ENCODE measurements around the gene CHMP4B.
A peak's percentile ranks its signal among the peaks of the same experiment; 100 is the strongest.
"Not testable (repeated sequence)": the region's sequence is repeated elsewhere in the genome, so short reads cannot be mapped to it uniquely, and the experiment has no call there.

Gene CHMP4B

GRCh38 chr20:33789858-33790182, 21.3 kb upstream of the CHMP4B start:
- no peak for DNase-seq (ENCODE audit: low spot score)

GRCh38 chr20:33790566-33790965, 20.6 kb upstream of the CHMP4B start:
- no peak for DNase-seq (ENCODE audit: low spot score)

- DNase-seq (ENCODE audit: low spot score), result no peak
Measured at GRCh38 chr20:33791021-33791420, 20.1 kb upstream of the CHMP4B start.

GRCh38 chr20:33791540-33791939, 19.6 kb upstream of the CHMP4B start:
- DNase-seq (ENCODE audit: low spot score), result no peak

- DNase-seq (ENCODE audit: low spot score), result peak; percentile 50
Measured at GRCh38 chr20:33791959-33792597, 19.1 kb upstream of the CHMP4B start.

GRCh38 chr20:33792598-33792989, 18.6 kb upstream of the CHMP4B start:
- DNase-seq (ENCODE audit: low spot score), result not testable (repeated sequence)

GRCh38 chr20:33793011-33793931, 17.9 kb upstream of the CHMP4B start:
- peak; percentile 14 for DNase-seq (ENCODE audit: low spot score)

- DNase-seq (ENCODE audit: low spot score), result no peak
Measured at GRCh38 chr20:33796263-33796906, 14.8 kb upstream of the CHMP4B start.

- DNase-seq (ENCODE audit: low spot score), result no peak
Measured at GRCh38 chr20:33796907-33797544, 14.1 kb upstream of the CHMP4B start.

- no peak for DNase-seq (ENCODE audit: low spot score)
Measured at GRCh38 chr20:33798444-33798843, 12.7 kb upstream of the CHMP4B start.

GRCh38 chr20:33803921-33804337, 7.2 kb upstream of the CHMP4B start:
- peak; percentile 77 for DNase-seq (ENCODE audit: low spot score)

GRCh38 chr20:33808388-33808787, 2.8 kb upstream of the CHMP4B start:
- DNase-seq (ENCODE audit: low spot score), result no peak

GRCh38 chr20:33810259-33810658, 889 bp upstream of the CHMP4B start:
- DNase-seq (ENCODE audit: low spot score), result no peak

GRCh38 chr20:33811776-33812151, 616 bp downstream of the CHMP4B start:
- no peak for DNase-seq (ENCODE audit: low spot score)

- peak; percentile 71 for DNase-seq (ENCODE audit: low spot score)
Measured at GRCh38 chr20:33812152-33812849, 1.2 kb downstream of the CHMP4B start.

GRCh38 chr20:33812908-33813462, 1.8 kb downstream of the CHMP4B start:
- DNase-seq (ENCODE audit: low spot score), result peak; percentile 22

GRCh38 chr20:33814238-33814712, 3.1 kb downstream of the CHMP4B start:
- no peak for DNase-seq (ENCODE audit: low spot score)

- DNase-seq (ENCODE audit: low spot score), result no peak
Measured at GRCh38 chr20:33815671-33816070, 4.5 kb downstream of the CHMP4B start.

GRCh38 chr20:33816191-33816590, 5.0 kb downstream of the CHMP4B start:
- DNase-seq (ENCODE audit: low spot score), result no peak

- no peak for DNase-seq (ENCODE audit: low spot score)
Measured at GRCh38 chr20:33817411-33817810, 6.3 kb downstream of the CHMP4B start.

GRCh38 chr20:33819456-33819855, 8.3 kb downstream of the CHMP4B start:
- no peak for DNase-seq (ENCODE audit: low spot score)

All from hepatic stellate cell (primary cell).